GM12878 (cell line): ENCODE data around the gene TP53I3. TPM values are rescaled to one million over a fixed set of nuclear protein-coding genes. Genes with fewer than 3 reads are reported as not detected.

Experiments used
- ATF3 ChIP-seq: IDR thresholded peaks from 2 replicates; pipeline ENCODE4 v1.6.1; 2011; ENCODE audit warnings: low read depth, mild to moderate bottlenecking, low read length, moderate library complexity, borderline replicate concordance; ENCODE audit errors: extremely low read depth
- BACH1 ChIP-seq: fragments of 450-650 bp; IDR thresholded peaks from 2 replicates; pipeline ENCODE4 v1.6.1; 2017; ENCODE audit warnings: mild to moderate bottlenecking, borderline replicate concordance
- BRCA1 ChIP-seq: IDR thresholded peaks from 2 replicates; pipeline ENCODE4 v1.6.1; 2011; ENCODE audit warnings: low read depth, low read length, improper control_type of control experiment
- CUX1 ChIP-seq: IDR thresholded peaks from 2 replicates; pipeline ENCODE4 v1.6.1; 2012; ENCODE audit warnings: improper control_type of control experiment, low read depth, low read length; ENCODE audit not compliant: insufficient replicate concordance
- DPF2 ChIP-seq: fragments of 450-650 bp; IDR thresholded peaks from 2 replicates; pipeline ENCODE4 v1.6.1; 2017; ENCODE audit warnings: mild to moderate bottlenecking
- ETV6 ChIP-seq, 2 experiments: fragments of 450-650 bp in 1 of 2; IDR thresholded peaks in 1 of 2; conservative IDR thresholded peaks in 1 of 2; 2 replicates each; pipeline ENCODE4 v1.6.1; 2014; ENCODE audit warnings: antibody characterized with exemption in 1 of 2, borderline replicate concordance in 1 of 2, low read depth in 1 of 2, mild to moderate bottlenecking in 1 of 2, moderate library complexity in 1 of 2
- FOXK2 ChIP-seq: fragments of 450-650 bp; IDR thresholded peaks from 2 replicates; pipeline ENCODE4 v1.6.1; 2017; ENCODE audit warnings: mild to moderate bottlenecking, moderate library complexity
- HCFC1 ChIP-seq: fragments of 150-350 bp; IDR thresholded peaks from 2 replicates; pipeline ENCODE4 v1.6.1; 2014; ENCODE audit warnings: low read length
- JUNB ChIP-seq: IDR thresholded peaks from 2 replicates; pipeline ENCODE4 v1.6.1; 2016; ENCODE audit warnings: antibody characterized with exemption, mild to moderate bottlenecking
- MEF2B ChIP-seq: fragments of 450-650 bp; IDR thresholded peaks from 2 replicates; pipeline ENCODE4 v1.6.1; 2018; ENCODE audit warnings: mild to moderate bottlenecking, moderate library complexity; ENCODE audit not compliant: partially characterized antibody, poor library complexity, severe bottlenecking
- NR2F1 ChIP-seq: fragments of 450-650 bp; conservative IDR thresholded peaks from 2 replicates; pipeline ENCODE4 v1.6.1; 2017; ENCODE audit warnings: mild to moderate bottlenecking
- PAX8 ChIP-seq: fragments of 450-650 bp; IDR thresholded peaks from 2 replicates; pipeline ENCODE4 v1.6.1; 2017; ENCODE audit warnings: mild to moderate bottlenecking, moderate library complexity
- TAF1 ChIP-seq: IDR thresholded peaks from 2 replicates; pipeline ENCODE4 v1.6.1; 2011; ENCODE audit warnings: mild to moderate bottlenecking, low read depth, low read length, borderline replicate concordance
- ZNF207 ChIP-seq: fragments of 450-650 bp; IDR thresholded peaks from 2 replicates; pipeline ENCODE4 v1.6.1; 2014; ENCODE audit warnings: antibody characterized with exemption, mild to moderate bottlenecking, borderline replicate concordance
- ZNF622 ChIP-seq: fragments of 450-650 bp; IDR thresholded peaks from 2 replicates; pipeline ENCODE4 v1.6.1; 2017; ENCODE audit warnings: mild to moderate bottlenecking, inconsistent platforms
- polyA plus RNA-seq, 11 experiments: library from polyadenylated mRNA; depleted of rRNA in 4 of 11; unstranded in 6 of 11; stranded (reverse) in 5 of 11; fragments of >200 nt; fragmentation: Nextera tagmentation in 4 of 11; fragmentation: Illumina TruSeq in 1 of 11; extraction: Ambion mirVana in 4 of 11; extraction: Trizol in 1 of 11; gene quantifications; 1 replicate in 1 of 11; 2 replicates in 10 of 11; pipeline versions ENCODE4 v1.2.1 to v1.2.3, GENCODE V29; 2011 to 2016; ENCODE audit warnings: inconsistent platforms in 2 of 11, missing spikeins in 2 of 11, low read depth in 1 of 11
- total RNA-seq, 4 experiments: library from RNA; depleted of rRNA in 3 of 4; stranded (reverse); fragments of >200 nt in 3 of 4; fragmentation: Illumina TruSeq in 1 of 4; extraction: Trizol in 1 of 4; gene quantifications; 2 replicates each; pipeline versions ENCODE4 v1.2.1 to v1.2.3, GENCODE V29; 2013 to 2021

The TP53I3 gene
- total and polyA plus RNA-seq, 10 of the 15 experiments (the other 5 are each of a cell fraction or from before 2014, with no cell fraction given), result 1.4 to 57.4 (median 11.6) TPM

GRCh38 chr2:24123195-24123921, 38.7 kb upstream of the TP53I3 start, which contains the start of the genes FAM228B and PFN4 (continued):
- TF ChIP-seq CUX1 (no peak), DPF2 (peak; percentile 96), PAX8 (no peak), BACH1 (peak; percentile 93), BRCA1 (no peak), ETV6 (conservative IDR thresholded peaks at IDR 0.05 in 1 of 2, IDR thresholded peaks at IDR 0.05 in 1 of 2; ENCODE audit: borderline replicate concordance in 1 of 2, low read depth in 1 of 2) (no peak), TAF1 (peak; percentile 41; the same call in 1 of the 2 replicates), HCFC1 (no peak), JUNB (no peak), ATF3 (no peak), ZNF622 (no peak), MEF2B (no peak), ZNF207 (0 out of 2 replicates have a peak, but pooled peaks have one; percentile 62), NR2F1 (peak; percentile 83), FOXK2 (no peak)
- TF ChIP-seq, all 136 proteins: peak for 50
